Measurements from ENCODE around the gene PFKP.

The PFKP gene

GRCh38 chr10:3116508-3117100 lies 49.3 kb downstream of the PFKP start:
- DNase-seq (ENCODE audit: low read depth) = no peak

- no peak for DNase-seq (ENCODE audit: low read depth)
These were observed 50.1 kb downstream of the PFKP start for GRCh38 chr10:3117486-3117885.

GRCh38 chr10:3118641-3119091 lies 51.3 kb downstream of the PFKP start:
- no peak for DNase-seq (ENCODE audit: low read depth)

GRCh38 chr10:3119796-3120459 lies 52.6 kb downstream of the PFKP start:
- DNase-seq (ENCODE audit: low read depth) = no peak

GRCh38 chr10:3122034-3122433 lies 54.7 kb downstream of the PFKP start:
- no peak for DNase-seq (ENCODE audit: low read depth)

GRCh38 chr10:3122486-3123205 lies 55.3 kb downstream of the PFKP start:
- no peak for DNase-seq (ENCODE audit: low read depth)

GRCh38 chr10:3123571-3124411 lies 56.4 kb downstream of the PFKP start:
- no peak for DNase-seq (ENCODE audit: low read depth)

GRCh38 chr10:3124412-3125175 lies 57.2 kb downstream of the PFKP start:
- no peak for DNase-seq (ENCODE audit: low read depth)

GRCh38 chr10:3125527-3126170 lies 58.3 kb downstream of the PFKP start:
- DNase-seq (ENCODE audit: low read depth) = no peak

GRCh38 chr10:3126249-3126648 lies 58.9 kb downstream of the PFKP start:
- DNase-seq (ENCODE audit: low read depth) = no peak

- no peak for DNase-seq (ENCODE audit: low read depth)
These were observed 59.5 kb downstream of the PFKP start for GRCh38 chr10:3126741-3127346.

GRCh38 chr10:3127921-3128320 lies 60.6 kb downstream of the PFKP start:
- DNase-seq (ENCODE audit: low read depth) = no peak

- no peak for DNase-seq (ENCODE audit: low read depth)
These were observed 61.2 kb downstream of the PFKP start for GRCh38 chr10:3128379-3129130.

GRCh38 chr10:3129581-3130340 lies 62.4 kb downstream of the PFKP start:
- no peak for DNase-seq (ENCODE audit: low read depth)

- no peak for DNase-seq (ENCODE audit: low read depth)
These were observed 63.8 kb downstream of the PFKP start for GRCh38 chr10:3131098-3131497.

GRCh38 chr10:3132036-3133025 lies 65.0 kb downstream of the PFKP start:
- no peak for DNase-seq (ENCODE audit: low read depth)

GRCh38 chr10:3133948-3134347 lies 66.6 kb downstream of the PFKP start:
- no peak for DNase-seq (ENCODE audit: low read depth)

- DNase-seq (ENCODE audit: low read depth) = no peak
These were observed 67.7 kb downstream of the PFKP start for GRCh38 chr10:3135006-3135405.
